ENCODE measurements around the gene IRX4.
A peak's percentile ranks its signal among the peaks of the same experiment; 100 is the strongest.

Gene IRX4

DNA sequence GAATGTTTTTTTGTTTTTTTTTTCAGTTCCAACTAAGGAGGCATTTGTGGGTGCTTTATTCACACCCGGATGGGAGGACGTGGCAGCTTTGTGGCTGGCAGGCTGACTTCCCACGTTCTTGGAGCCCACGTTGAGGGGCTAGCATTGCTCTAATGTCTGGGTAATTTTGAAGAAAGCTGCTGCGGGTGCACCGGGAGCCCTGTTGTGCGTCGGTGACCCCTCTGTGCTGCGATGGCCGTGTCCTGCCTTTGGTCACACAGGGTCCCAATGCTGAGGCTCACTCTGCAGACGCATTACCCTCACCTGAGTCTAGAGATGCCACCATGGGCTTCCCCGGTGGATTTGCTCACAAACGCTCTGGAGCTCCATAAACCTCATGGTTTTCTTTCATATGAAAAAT, 47.3 kb downstream of the IRX4 start:
- no peak for DNase-seq

DNA sequence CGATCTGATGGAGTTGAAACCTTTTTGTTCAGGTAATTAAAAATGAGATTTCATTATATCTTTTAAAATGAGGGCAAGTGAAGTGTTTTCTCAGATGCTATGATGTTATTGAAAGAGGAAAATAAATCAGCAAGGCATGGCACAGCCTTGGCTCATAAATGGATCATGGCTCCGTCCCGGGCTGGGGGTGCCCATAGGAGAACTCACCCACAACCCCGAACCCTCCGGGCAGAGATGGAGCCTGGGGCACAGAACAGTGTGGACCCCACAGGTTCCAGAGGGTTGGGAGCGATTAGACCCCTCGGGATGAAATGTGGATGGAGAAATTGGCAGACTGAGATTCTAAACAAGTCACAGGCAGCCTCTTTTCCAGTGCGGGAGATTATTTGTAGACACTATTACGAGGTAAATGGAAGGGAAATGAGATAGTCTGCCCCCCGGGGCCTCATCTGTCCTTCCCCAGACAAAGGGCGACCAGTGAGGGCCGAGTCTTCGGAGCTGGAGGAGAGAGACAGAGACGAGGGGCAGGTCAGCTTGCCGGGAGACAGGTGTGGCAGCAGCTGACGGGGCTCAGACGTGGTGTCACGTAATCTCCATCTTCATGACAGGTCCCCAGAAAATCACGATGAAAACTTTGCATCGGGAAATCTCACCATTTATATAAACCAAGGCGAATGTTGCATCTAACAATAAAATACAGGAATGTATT, 47.9 kb downstream of the IRX4 start:
- no peak for DNase-seq

GRCh38 chr5:1834022-1834551, 48.6 kb downstream of the IRX4 start:
- DNase-seq, result no peak

DNA sequence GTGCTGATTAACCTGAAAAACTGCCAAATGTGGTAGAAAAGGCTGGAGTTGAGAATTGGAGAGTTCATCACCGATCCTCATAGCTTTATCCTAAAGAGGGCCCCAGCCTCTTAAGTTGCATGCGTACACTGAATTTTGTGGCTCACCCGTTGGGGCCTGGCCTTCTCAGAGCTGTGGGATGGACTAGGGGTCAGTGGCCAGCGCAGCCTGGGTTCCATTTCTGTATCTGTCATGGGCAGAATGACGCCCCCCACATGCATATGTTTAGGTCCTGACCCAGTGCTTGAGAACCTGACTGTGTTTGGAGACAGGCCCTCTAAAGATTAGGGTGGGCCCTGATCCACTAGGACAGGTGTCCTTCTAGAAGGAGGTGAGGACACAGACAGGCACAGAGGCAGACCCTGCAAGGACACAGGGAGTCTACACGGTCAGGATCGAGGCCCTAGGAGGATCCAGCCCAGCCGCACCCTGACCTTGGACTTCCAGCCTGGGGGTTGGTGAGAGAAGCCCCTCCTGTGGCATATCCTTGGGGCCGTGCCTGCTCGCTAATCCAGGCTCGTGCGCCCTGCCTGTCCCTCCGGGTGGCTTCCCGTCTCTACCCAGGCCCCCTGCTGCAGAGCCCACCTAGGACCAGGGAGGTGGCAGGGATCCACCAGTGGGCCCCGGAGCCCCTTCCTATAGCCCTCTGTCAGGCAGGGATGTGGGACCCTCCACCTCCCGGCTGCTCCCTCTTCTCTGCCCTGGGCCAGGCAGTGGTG, 49.3 kb downstream of the IRX4 start:
- DNase-seq, result no peak

DNA sequence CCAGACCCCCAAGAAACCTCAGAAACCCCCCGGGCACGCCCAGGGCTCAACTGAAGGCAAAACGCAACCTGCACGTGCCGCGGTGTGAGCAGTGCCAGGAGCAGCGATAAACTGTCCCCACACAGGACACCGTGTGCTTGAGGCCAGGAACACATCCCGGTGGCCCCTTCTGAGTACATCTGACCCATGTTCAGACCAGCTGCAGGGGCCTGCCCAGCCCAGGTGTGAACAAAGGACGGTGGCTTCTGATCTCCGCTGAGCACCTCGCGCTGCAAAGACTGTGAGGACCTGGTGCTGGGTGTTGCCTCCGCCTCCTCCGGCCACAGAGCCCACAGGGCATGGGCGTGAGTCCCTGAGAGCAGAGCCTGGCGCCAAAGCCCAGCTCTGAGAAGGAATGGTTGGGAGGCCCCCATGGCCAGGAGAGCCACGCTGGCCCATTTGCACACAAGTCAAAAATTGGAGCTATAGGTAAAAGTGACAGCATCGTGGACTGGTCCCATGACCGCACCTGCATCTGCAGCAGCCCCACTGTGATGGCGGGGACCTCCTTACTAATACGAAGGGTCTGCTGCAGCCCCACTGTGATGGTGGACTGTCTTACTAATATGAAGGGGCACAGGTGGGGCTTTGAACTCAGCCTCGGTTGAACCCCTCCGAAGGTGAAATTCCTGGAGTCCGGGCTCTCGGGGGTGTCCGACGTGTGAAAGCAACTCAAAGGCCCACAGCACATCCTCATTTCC, 50.0 kb downstream of the IRX4 start:
- no peak for DNase-seq

DNA sequence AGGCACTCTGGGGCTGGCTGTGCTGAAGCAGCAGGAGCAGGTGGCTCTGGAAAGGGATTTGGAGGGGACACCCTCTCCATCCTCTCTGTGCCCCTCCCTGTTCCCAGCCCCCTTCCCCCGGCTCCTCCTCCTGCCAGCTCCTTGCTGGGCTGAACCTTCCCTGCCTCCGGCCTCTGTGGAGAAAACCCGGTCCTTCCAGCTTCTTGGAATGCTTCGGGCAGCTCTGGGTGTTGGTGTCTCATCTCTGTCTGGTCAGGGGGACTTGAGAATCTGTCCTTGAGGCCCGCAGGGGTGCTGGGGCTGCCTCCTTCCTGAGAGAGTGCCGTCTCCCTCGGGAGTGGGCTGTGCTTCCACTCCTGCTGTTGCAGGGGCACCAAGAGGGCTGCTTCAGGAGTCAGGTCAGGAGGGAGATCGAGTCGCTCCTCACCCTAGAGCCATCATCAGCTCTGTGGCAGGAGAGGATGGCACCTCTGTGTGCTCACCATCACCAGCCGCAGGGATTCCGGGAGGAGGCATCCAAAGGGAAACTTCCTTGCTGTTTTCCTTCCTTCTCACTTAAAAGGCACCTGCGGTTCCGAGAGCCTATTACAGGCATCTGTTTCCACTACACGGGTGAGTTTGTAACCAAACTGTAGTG, 50.9 kb downstream of the IRX4 start:
- no peak for DNase-seq

DNA sequence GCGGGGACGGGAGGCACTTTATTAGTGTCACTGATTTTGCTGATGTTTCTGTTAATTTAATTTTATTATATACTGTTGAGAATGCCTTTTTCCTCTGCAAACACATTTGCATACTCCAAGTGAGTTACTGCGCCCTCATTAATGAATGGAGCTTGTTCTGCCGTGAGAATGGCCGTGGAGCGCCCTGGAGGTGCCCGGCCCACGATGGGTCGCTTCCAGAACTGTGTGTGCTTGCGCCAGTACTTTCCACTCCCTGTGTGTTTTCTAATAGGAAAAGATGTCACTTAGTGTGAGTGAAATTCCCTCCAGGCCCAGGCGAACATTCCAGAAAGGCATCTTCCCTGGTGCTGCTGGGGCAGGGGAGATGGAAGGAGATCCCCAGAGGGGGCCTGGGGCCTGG, 51.5 kb downstream of the IRX4 start:
- DNase-seq, result no peak

DNA sequence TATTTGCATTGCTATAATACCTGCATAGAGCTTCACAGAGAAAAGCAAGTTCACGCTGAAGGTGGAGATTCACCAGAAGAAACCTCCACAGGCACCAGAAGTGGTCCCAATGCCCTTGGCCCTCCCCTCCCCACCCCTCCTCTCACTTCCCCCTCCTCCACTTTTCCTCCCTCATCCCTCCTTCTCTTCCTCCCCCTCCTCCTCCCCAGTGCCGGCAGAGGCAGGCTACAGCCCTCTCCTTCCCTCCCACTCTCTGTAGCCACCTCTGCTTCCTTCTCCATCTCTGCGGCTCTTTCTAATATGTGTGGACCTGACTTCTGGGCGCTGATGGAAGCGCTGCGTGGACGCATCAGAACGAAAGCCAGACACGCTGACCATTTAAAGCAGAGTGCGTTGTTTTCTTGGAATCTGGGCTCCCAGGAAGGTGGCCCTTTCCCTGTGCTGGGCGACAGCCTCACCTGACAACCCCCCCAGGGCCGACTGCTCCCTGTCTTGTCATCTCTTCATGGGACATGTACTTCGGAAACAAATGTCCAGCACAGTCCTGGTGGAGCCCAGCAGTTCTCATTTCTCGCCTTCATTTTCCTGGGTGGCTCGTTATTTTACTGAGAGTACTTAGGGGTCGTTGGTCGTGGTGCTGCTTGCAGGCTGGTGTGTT, 52.0 kb downstream of the IRX4 start:
- DNase-seq, result no peak

DNA sequence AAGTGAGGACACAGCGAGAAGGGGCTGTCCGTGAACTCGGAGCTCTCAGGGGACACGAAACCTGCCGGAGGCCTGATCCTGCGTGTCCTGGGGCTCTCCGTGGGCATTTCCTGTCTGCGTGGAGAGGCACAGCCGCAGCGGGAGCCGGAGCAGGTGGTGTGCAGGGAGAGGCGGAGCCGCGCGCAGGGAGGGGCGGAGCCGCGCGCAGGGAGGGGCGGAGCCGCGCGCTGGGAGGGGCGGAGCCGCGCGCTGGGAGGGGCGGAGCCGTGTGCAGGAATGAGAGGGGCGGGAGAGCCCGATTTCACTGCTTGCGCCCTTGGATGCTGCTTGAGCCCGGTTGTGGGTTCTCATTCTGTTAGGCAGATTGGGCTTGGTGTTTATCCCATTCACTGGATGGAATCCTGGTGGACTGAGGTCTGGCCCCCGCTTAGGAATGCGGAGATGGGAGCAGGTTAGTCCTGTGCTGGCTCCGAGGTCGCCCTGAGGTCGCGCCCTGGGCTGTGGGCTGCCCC, 54.8 kb downstream of the IRX4 start:
- DNase-seq, result peak; percentile 52
